OCI-LY1 (cell line): ENCODE data around the gene COL19A1.

Experiments
- H2AFZ ChIP-seq: fragments of 200-600 bp; sonication (generic), shearing (Covaris generic); 2 replicates; pipeline ENCODE4 v1.6.0; 2014; ENCODE audit warnings: antibody characterized with exemption, mild to moderate bottlenecking, low read length
- H3F3A ChIP-seq: fragments of 200-600 bp; sonication (generic), shearing (Covaris generic); 2 replicates; pipeline ENCODE4 v1.6.0; 2014; ENCODE audit warnings: mild to moderate bottlenecking, antibody characterized with exemption, low read length, moderate library complexity; ENCODE audit not compliant: insufficient read depth
- H3K27ac ChIP-seq: fragments of 200-600 bp; sonication (generic); 2 replicates; pipeline ENCODE4 v1.5.1; 2014; ENCODE audit warnings: low read length, mixed run types, mild to moderate bottlenecking, low read depth; ENCODE audit not compliant: poor library complexity, severe bottlenecking
- H3K27me3 ChIP-seq: fragments of 200-600 bp; sonication (generic); 2 replicates; pipeline ENCODE4 v1.6.0; 2014; ENCODE audit warnings: antibody characterized with exemption, mild to moderate bottlenecking, low read length, moderate library complexity; ENCODE audit not compliant: insufficient read depth
- H3K36me3 ChIP-seq: fragments of 200-600 bp; sonication (generic); 2 replicates; pipeline ENCODE4 v1.6.1; 2014; ENCODE audit warnings: mild to moderate bottlenecking, antibody characterized with exemption, low read length, moderate library complexity, mixed read lengths; ENCODE audit not compliant: insufficient read depth
- H3K4me1 ChIP-seq: fragments of 200-600 bp; sonication (generic); 2 replicates; pipeline ENCODE4 v1.5.1; 2014; ENCODE audit warnings: mild to moderate bottlenecking, low read length, moderate library complexity; ENCODE audit not compliant: insufficient read depth, severe bottlenecking
- H3K4me2 ChIP-seq: fragments of 200-600 bp; sonication (generic), shearing (Covaris generic); 2 replicates; pipeline ENCODE4 v1.6.1; 2014; ENCODE audit warnings: low read length
- H3K4me3 ChIP-seq: fragments of 200-600 bp; sonication (generic); 2 replicates; pipeline ENCODE4 v1.5.1; 2014; ENCODE audit warnings: low read length, low read depth, mild to moderate bottlenecking, mixed read lengths; ENCODE audit not compliant: poor library complexity, severe bottlenecking
- H3K79me2 ChIP-seq: fragments of 200-600 bp; shearing (Covaris generic); 2 replicates; pipeline ENCODE4 v1.6.1; 2016; ENCODE audit warnings: mixed run types, low read length, mixed read lengths; ENCODE audit not compliant: insufficient read depth
- H3K9ac ChIP-seq: fragments of 200-600 bp; sonication (generic), shearing (Covaris generic); 2 replicates; pipeline ENCODE4 v1.6.1; 2014; ENCODE audit warnings: mild to moderate bottlenecking, low read length, mixed read lengths
- H3K9me2 ChIP-seq: fragments of 200-600 bp; sonication (generic), shearing (Covaris generic); 2 replicates; pipeline ENCODE4 v1.6.1; 2014; ENCODE audit warnings: low read depth, mild to moderate bottlenecking, low read length, mixed read lengths
- H3K9me3 ChIP-seq: fragments of 200-600 bp; shearing (Covaris generic); 2 replicates; pipeline ENCODE4 v1.6.1; 2014; ENCODE audit warnings: low read length, mixed read lengths
- H4K20me1 ChIP-seq: fragments of 200-600 bp; sonication (generic), shearing (Covaris generic); 2 replicates; pipeline ENCODE4 v1.6.0; 2016; ENCODE audit warnings: mild to moderate bottlenecking, low read length; ENCODE audit not compliant: insufficient read depth
- EZH2 ChIP-seq: fragments of 200-600 bp; sonication (generic), shearing (Covaris generic); IDR thresholded peaks from 2 replicates; pipeline ENCODE4 v1.8.0; 2017; ENCODE audit warnings: borderline replicate concordance, mixed run types, mild to moderate bottlenecking, antibody characterized with exemption, low read length, moderate library complexity, mixed read lengths
- TF ChIP-seq, protein P1 (sequence below): fragments of 200-600 bp; sonication (generic), shearing (Covaris generic); IDR thresholded peaks from 2 replicates; pipeline ENCODE4 v1.5.1; 2017; ENCODE audit warnings: mild to moderate bottlenecking, antibody characterized with exemption, low read length, moderate library complexity, mixed read lengths

Gene COL19A1

DNA sequence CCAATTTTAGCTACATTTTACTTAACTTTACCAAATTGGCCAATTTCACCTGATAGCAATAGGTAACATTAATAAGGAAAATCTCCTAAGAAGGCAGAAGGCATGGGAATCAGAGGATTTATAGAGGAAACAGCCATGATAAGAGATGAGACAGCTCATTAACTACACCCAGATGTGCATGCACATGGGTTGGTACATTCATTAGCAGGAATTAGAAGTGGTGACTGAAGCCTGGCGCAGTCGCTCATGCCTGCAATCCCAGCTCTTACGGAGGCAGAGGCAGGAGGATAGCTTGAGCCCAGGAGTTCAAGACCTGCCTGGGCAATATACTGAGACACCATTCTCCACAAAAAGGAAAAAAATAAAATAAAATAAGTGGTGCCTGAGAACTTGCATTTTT is 263.0 kb downstream of the COL19A1 start:
- H3K9ac ChIP-seq = no peak overlapping the region
- H3K9me3 ChIP-seq = no peaks in the 10 kb centered on the region
- H2AFZ ChIP-seq = no peak overlapping the region
- H3K4me1 ChIP-seq = no peaks in the 10 kb centered on the region
- no peaks in the 10 kb centered on the region for H3K9me2 ChIP-seq
- no peaks in the 10 kb centered on the region for H3K36me3 ChIP-seq
- H3K4me3 ChIP-seq = no peak overlapping the region
- no peak overlapping the region for H3K27ac ChIP-seq
- TF ChIP-seq, protein P1, sequence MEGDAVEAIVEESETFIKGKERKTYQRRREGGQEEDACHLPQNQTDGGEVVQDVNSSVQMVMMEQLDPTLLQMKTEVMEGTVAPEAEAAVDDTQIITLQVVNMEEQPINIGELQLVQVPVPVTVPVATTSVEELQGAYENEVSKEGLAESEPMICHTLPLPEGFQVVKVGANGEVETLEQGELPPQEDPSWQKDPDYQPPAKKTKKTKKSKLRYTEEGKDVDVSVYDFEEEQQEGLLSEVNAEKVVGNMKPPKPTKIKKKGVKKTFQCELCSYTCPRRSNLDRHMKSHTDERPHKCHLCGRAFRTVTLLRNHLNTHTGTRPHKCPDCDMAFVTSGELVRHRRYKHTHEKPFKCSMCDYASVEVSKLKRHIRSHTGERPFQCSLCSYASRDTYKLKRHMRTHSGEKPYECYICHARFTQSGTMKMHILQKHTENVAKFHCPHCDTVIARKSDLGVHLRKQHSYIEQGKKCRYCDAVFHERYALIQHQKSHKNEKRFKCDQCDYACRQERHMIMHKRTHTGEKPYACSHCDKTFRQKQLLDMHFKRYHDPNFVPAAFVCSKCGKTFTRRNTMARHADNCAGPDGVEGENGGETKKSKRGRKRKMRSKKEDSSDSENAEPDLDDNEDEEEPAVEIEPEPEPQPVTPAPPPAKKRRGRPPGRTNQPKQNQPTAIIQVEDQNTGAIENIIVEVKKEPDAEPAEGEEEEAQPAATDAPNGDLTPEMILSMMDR = no peak
- no peak for TF ChIP-seq EZH2
- H3K79me2 ChIP-seq = no peaks in the 10 kb centered on the region
- H3F3A ChIP-seq = no peaks in the 10 kb centered on the region
- H4K20me1 ChIP-seq = no peaks in the 10 kb centered on the region
- H3K27me3 ChIP-seq = no peaks in the 10 kb centered on the region
- H3K4me2 ChIP-seq = no peak overlapping the region

DNA sequence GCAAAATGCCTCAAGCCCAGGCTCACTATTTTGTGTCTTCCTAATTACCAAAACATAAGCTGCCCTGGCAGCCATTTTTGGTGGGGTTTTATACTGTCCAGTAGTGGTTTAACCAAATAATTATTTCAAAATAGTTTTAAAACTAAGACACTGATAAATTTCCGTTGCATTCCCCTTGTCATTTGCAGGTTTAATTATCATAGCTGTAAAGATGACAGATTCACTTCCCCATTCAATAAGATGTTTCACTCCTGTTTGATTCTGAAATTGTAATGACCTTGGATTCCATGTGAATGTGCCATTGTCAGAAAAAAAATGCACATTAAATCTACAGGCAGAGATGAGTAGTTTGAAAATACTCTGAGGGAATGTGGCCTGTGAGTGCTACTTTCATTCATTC is 264.5 kb downstream of the COL19A1 start:
- Histone ChIP-seq H3K9me2 (no peaks in the 10 kb centered on the region), H3K79me2 (no peaks in the 10 kb centered on the region), H3K4me2 (no peak overlapping the region), H3K9ac (no peak overlapping the region), H3K4me3 (no peak overlapping the region), H3K4me1 (no peaks in the 10 kb centered on the region), H4K20me1 (no peaks in the 10 kb centered on the region), H2AFZ (no peak overlapping the region), H3K27ac (no peak overlapping the region), H3K36me3 (no peaks in the 10 kb centered on the region), H3K9me3 (no peaks in the 10 kb centered on the region), H3F3A (no peaks in the 10 kb centered on the region), H3K27me3 (no peaks in the 10 kb centered on the region)
- TF ChIP-seq, protein P1 = no peak
- TF ChIP-seq EZH2 = no peak

DNA sequence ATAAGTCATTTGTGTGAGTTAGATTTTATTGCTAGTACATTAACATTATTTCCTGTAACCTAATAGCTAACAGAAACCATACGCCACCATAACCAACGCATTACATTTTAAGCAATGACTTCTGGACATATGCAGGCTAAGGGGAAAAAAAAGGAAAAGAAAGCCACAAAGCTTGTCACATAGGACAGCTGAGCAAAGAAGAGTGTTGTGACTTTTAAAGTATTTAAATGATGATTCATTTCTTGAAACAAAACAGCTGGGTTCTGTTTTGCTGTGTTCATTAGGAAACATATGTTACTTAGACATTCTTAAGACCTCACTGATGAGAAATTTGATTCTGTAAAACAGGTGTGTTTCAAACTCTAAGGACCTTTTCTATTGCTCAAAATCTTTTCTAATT is 265.2 kb downstream of the COL19A1 start:
- Histone ChIP-seq H3K4me1 (no peaks in the 10 kb centered on the region), H3K9me2 (no peaks in the 10 kb centered on the region), H3K4me3 (no peak overlapping the region), H3K9me3 (no peaks in the 10 kb centered on the region), H3K27me3 (no peaks in the 10 kb centered on the region), H3K79me2 (no peaks in the 10 kb centered on the region), H3K4me2 (no peak overlapping the region), H3K27ac (no peak overlapping the region), H2AFZ (no peak overlapping the region), H4K20me1 (no peaks in the 10 kb centered on the region), H3K9ac (no peak overlapping the region), H3F3A (no peaks in the 10 kb centered on the region), H3K36me3 (no peaks in the 10 kb centered on the region)
- TF ChIP-seq, protein P1 = no peak
- no peak for TF ChIP-seq EZH2
